ENCODE data around the gene UGT2B11.

GRCh38 chr4:69154021-69154420, 60.5 kb downstream of the UGT2B11 start:
- TF ChIP-seq CTCF (IDR thresholded peaks at IDR 0.05): no peak
- no peak for TF ChIP-seq POLR2A (IDR thresholded peaks at IDR 0.05)
